ENCODE measurements around the gene DPF3. TPM values are rescaled to one million over a fixed set of nuclear protein-coding genes. Genes with fewer than 3 reads are reported as not detected.

The DPF3 gene
- total and polyA plus RNA-seq, 2 of the 13 experiments (the other 11 are each of a cell fraction or from before 2014, with no cell fraction given) = 0.09 to 0.60 TPM

- H3K27ac ChIP-seq (ENCODE audit: extremely low read length, insufficient read depth, low read length) = no peak overlapping the region
- ChIA-PET POLR2A (no interaction called here), CTCF (ENCODE audit: low intra/inter-chr PET ratio, low total read pairs) (no interaction called here)
- in situ Hi-C loops (cut with HindIII; ENCODE audit: extremely low pct_ligation_motif_present, low pct_unique_long_range_greater_than_20kb) = no loop called here
- no peak overlapping the region for H3K4me2 ChIP-seq (ENCODE audit: low read depth, low read length)
- no peaks in the 10 kb centered on the region for H4K20me1 ChIP-seq (ENCODE audit: insufficient read depth, low read length)
- peaks cover 13 to 28% of the 10 kb centered on the region in 2 experiments for H3K27me3 ChIP-seq (ENCODE audit: control insufficient read depth in 1 of 2, insufficient read depth in 2 of 2, low read length in 2 of 2)
- H3K36me3 ChIP-seq (replicated peaks in 1 of 2; ENCODE audit: control insufficient read depth in 1 of 2, insufficient read depth in 2 of 2, low read length in 2 of 2) = no peaks in the 10 kb centered on the region
- peaks cover 9% of the 10 kb centered on the region for H3K4me1 ChIP-seq (ENCODE audit: insufficient read depth, low read length)
- WGBS (ENCODE audit: low lambda C conversion rate) = 44% methylated on average over 3 of the region's 3 CpGs
- TF ChIP-seq ZNF781 (CRISPR knock-in tag; IDR thresholded peaks at IDR 0.05; ENCODE audit: borderline replicate concordance, not compliant biosample characterization) (no peak), RAD51 (IDR thresholded peaks at IDR 0.05; ENCODE audit: borderline replicate concordance) (no peak), ZNF614 (CRISPR knock-in tag; IDR thresholded peaks at IDR 0.05; ENCODE audit: borderline replicate concordance) (no peak), ZNF44 (CRISPR knock-in tag; IDR thresholded peaks at IDR 0.05) (no peak), GABPA (IDR thresholded peaks at IDR 0.05; ENCODE audit: low read depth, low read length) (no peak), GABPA (CRISPR knock-in tag; IDR thresholded peaks at IDR 0.05; ENCODE audit: low read depth) (no peak)
- no peak overlapping the region for H3K9ac ChIP-seq (ENCODE audit: insufficient read depth, low read depth, low read length)
- DNase-seq (ENCODE audit: low spot score) (no peak), FAIRE-seq (no peak), ATAC-seq (no peak)
- no peaks in the 10 kb centered on the region for H3K79me2 ChIP-seq (ENCODE audit: insufficient read depth, low read length)
- no peak overlapping the region for H3K4me3 ChIP-seq (replicated peaks in 1 of 3; ENCODE audit: insufficient read depth in 1 of 3, low read depth in 2 of 3, low read length in 3 of 3)
- no peak overlapping the region for H2AFZ ChIP-seq (ENCODE audit: low read length)
- intact Hi-C loops (cut with micrococcal nuclease; ENCODE audit: unreplicated experiment) = no loop called here
- no peaks in the 10 kb centered on the region for H3K9me3 ChIP-seq (ENCODE audit: low read length)
- BruUV-seq (replicated peaks) = no TSS peak
Observed at GRCh38 chr14:72887514-72887913, 6.4 kb downstream of the DPF3 start.

DNA sequence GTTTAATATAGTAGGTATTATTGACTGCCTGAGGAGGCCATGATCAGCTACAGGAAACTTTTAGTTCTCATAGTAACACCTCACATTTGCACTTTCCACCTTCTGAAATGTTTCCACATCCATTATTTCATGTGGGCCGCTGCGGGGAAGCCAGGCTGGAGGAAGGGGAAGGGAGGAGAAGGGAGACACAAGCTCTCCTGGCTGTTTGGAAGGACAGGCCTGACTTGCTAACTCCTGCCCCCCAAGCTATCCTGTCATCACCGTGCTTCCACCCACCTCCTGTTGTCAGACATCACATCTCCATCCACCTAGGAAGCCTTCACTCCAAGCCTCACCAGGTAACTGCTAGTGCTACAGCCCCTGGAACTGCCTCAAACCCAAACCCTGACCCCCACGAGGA is 9.5 kb downstream of the DPF3 start:
- no peak overlapping the region for H3K9ac ChIP-seq (ENCODE audit: insufficient read depth, low read depth, low read length)
- DNase-seq (ENCODE audit: low spot score) (no peak), ATAC-seq (no peak), FAIRE-seq (no peak)
- intact Hi-C loops (cut with micrococcal nuclease; ENCODE audit: unreplicated experiment) = no loop called here
- H2AFZ ChIP-seq (ENCODE audit: low read length) = no peak overlapping the region
- no peak overlapping the region for H3K4me3 ChIP-seq (replicated peaks in 1 of 3; ENCODE audit: insufficient read depth in 1 of 3, low read depth in 2 of 3, low read length in 3 of 3)
- H3K4me1 ChIP-seq (ENCODE audit: insufficient read depth, low read length) = no peaks in the 10 kb centered on the region
- H3K27ac ChIP-seq (ENCODE audit: extremely low read length, insufficient read depth, low read length) = no peak overlapping the region
- WGBS (ENCODE audit: low lambda C conversion rate) = 0% methylated on average over 4 of the region's 4 CpGs
- H3K36me3 ChIP-seq (replicated peaks in 1 of 2; ENCODE audit: control insufficient read depth in 1 of 2, insufficient read depth in 2 of 2, low read length in 2 of 2) = no peaks in the 10 kb centered on the region
- no peaks in the 10 kb centered on the region for H3K9me3 ChIP-seq (ENCODE audit: low read length)
- peaks cover 5% of the 10 kb centered on the region in 2 experiments; a peak in 4 of 5 replicates for H3K27me3 ChIP-seq (ENCODE audit: control insufficient read depth in 1 of 2, insufficient read depth in 2 of 2, low read length in 2 of 2)
- no TSS peak for BruUV-seq (replicated peaks)
- no peak overlapping the region for H3K4me2 ChIP-seq (ENCODE audit: low read depth, low read length)
- ChIA-PET POLR2A (no interaction called here), CTCF (ENCODE audit: low intra/inter-chr PET ratio, low total read pairs) (no interaction called here)
- no peaks in the 10 kb centered on the region for H4K20me1 ChIP-seq (ENCODE audit: insufficient read depth, low read length)
- in situ Hi-C loops (cut with HindIII; ENCODE audit: extremely low pct_ligation_motif_present, low pct_unique_long_range_greater_than_20kb) = no loop called here
- no peaks in the 10 kb centered on the region for H3K79me2 ChIP-seq (ENCODE audit: insufficient read depth, low read length)
- no peak for TF ChIP-seq ZNF839 (CRISPR knock-in tag; IDR thresholded peaks at IDR 0.05; ENCODE audit: borderline replicate concordance)
- no peak for TF ChIP-seq NFE2 (CRISPR knock-in tag; IDR thresholded peaks at IDR 0.05)
- TF ChIP-seq ZNF740 (CRISPR knock-in tag; IDR thresholded peaks at IDR 0.05) = no peak
- no peak for TF ChIP-seq PITX1 (CRISPR knock-in tag; IDR thresholded peaks at IDR 0.05)
- no peak for TF ChIP-seq ZBED4 (CRISPR knock-in tag; IDR thresholded peaks at IDR 0.05; ENCODE audit: borderline replicate concordance)
- TF ChIP-seq CREM (IDR thresholded peaks at IDR 0.05) = no peak
- TF ChIP-seq CREM (CRISPR knock-in tag; IDR thresholded peaks at IDR 0.05) = no peak
